RWPE1 (cell line): ENCODE results near the gene AMBRA1.
"Not testable (repeated sequence)": the region's sequence is repeated elsewhere in the genome, so short reads cannot be mapped to it uniquely, and the experiment has no call there.

Experiments used
- CTCF ChIA-PET: fragments of 350-600 bp; sonication (Branson Sonifier 250); formaldehyde crosslinking; extraction: SDS; loops from one replicate; lab custom pipeline; 2021; lab: Yijun Ruan, JAX
- POLR2A ChIA-PET: fragments of 400-600 bp; formaldehyde crosslinking; extraction: SDS; loops from one replicate; lab custom pipeline; 2020; ENCODE audit warnings: antibody characterized with exemption; ENCODE audit not compliant: low non-redundant PET; lab: Yijun Ruan, JAX
- DNase-seq: peaks from one replicate; pipeline ENCODE4 v3.0.0; 2012; ENCODE audit warnings: low spot score
- H3K27ac ChIP-seq: fragments of 450-650 bp; 2 replicates; pipeline ENCODE4 v1.5.1; 2017
- TF ChIP-seq, protein P1 (sequence below): fragments of 450-650 bp; conservative IDR thresholded peaks from 2 replicates; pipeline ENCODE4 v1.5.1; 2017; ENCODE audit warnings: low read depth, mild to moderate bottlenecking

AMBRA1 gene

DNA sequence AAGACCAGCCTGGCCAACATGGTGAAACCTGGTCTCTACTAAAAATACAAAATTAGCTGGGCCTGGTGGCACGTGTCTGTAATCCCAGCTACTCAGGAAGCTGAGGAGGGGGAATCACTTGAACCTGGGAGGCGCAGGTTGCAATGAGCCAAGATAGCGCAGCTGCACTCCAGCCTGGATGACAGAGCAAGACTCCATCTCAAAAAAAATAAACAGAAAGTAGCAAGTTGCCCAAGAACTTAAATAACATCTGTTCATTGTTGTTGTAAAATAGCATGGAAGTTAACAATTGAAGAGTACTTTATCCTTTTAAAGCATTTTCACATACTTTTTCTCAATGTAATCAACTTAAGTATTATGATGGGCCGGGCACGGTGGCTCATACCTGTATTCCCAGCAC, 5.7 kb downstream of the AMBRA1 start:
- TF ChIP-seq, protein P1, sequence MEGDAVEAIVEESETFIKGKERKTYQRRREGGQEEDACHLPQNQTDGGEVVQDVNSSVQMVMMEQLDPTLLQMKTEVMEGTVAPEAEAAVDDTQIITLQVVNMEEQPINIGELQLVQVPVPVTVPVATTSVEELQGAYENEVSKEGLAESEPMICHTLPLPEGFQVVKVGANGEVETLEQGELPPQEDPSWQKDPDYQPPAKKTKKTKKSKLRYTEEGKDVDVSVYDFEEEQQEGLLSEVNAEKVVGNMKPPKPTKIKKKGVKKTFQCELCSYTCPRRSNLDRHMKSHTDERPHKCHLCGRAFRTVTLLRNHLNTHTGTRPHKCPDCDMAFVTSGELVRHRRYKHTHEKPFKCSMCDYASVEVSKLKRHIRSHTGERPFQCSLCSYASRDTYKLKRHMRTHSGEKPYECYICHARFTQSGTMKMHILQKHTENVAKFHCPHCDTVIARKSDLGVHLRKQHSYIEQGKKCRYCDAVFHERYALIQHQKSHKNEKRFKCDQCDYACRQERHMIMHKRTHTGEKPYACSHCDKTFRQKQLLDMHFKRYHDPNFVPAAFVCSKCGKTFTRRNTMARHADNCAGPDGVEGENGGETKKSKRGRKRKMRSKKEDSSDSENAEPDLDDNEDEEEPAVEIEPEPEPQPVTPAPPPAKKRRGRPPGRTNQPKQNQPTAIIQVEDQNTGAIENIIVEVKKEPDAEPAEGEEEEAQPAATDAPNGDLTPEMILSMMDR: no peak
- DNase-seq: no peak
- H3K27ac ChIP-seq: no peak overlapping the region
- ChIA-PET POLR2A (no interaction called here), CTCF (interaction anchor here (0.6 to 0.7 kb wide), 2 partner anchors 22 to 96 kb away, joined by 3 read pairs; no protein-coding TSS in a partner anchor)

DNA sequence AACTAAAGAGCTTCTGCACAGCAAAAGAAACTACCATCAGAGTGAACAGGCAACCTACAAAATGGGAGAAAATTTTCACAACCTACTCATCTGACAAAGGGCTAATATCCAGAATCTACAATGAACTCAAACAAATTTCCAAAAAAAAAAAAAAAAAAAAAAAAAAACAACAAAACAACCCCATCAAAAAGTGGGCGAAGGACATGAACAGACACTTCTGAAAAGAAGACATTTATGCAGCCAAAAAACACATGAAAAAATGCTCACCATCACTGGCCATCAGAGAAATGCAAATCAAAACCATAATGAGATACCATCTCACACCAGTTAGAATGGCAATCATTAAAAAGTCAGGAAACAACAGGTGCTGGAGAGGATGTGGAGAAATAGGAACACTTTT, 10.3 kb downstream of the AMBRA1 start:
- CTCF ChIA-PET: interaction anchor here (1.0 kb wide), 1 partner anchor 34 kb away, joined by 3 read pairs; the partner anchor contains the start of gene ATG13
- H3K27ac ChIP-seq, POLR2A ChIA-PET, DNase-seq: not testable (repeated sequence)

DNA sequence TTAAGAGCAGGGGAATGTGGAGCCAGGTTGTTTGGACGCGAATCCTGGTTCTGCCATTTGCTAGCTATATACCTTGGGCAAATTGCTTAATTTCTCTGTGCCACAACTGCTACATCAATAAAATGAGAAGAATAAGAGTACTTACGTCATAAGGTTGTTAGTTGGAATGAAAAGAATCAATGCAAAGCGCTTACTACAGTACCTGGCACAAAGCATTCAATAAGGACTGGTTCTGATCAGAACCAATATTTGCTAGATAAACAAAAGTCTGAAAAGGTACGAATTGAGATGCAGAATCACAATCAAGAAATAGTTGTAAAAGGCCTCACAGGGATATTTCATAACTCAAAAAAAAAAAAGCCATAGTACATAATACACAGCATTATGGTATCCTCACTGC, 11.2 kb downstream of the AMBRA1 start:
- CTCF ChIA-PET: interaction anchor here (1.0 kb wide), 1 partner anchor 35 kb away, joined by 3 read pairs; the partner anchor contains the start of gene ATG13
- POLR2A ChIA-PET: no interaction called here
- TF ChIP-seq, protein P1: no peak
- DNase-seq: no peak
- H3K27ac ChIP-seq: no peak overlapping the region

DNA sequence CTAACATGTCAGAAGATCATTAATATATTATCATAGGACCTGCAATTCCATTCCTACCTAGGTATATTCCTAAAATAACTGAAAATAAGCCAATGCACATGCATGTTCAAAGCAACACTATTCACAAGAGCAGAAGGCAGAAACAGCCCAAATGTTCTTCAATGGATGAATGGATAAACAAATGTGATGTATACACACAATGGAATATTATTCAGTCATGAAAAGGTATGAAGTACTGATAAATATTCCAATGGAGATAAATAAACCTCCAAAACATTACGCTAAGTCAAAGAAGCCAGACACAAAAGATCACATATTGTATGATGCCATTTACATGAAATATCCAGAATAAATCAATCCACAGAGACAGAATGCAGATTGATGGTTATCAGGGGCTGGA, 16.8 kb downstream of the AMBRA1 start:
- DNase-seq: no peak
- TF ChIP-seq, protein P1: no peak
- CTCF ChIA-PET: no interaction called here
- H3K27ac ChIP-seq: no peak overlapping the region
- POLR2A ChIA-PET: no interaction called here

DNA sequence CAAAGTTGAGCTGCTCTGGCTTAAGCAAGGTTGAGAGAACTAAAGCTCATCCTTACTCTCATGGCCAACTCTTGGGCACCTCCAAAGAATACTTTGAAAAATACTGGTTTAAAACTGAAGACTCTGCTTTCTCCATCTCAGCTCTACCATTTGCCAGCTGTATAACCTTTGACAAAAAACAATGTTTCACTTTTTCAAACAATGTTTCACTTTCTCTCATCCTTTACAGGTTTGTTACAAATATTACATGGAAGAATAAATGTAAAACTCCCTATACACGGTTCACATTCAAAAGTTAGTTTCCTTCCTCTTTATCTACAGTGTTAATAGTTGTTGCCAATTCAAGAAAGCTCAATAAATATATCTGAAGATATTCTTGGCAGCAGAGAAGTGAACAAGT, 19.2 kb downstream of the AMBRA1 start:
- POLR2A ChIA-PET: no interaction called here
- no peak for DNase-seq
- CTCF ChIA-PET: interaction anchor here (0.6 kb wide), 1 partner anchor 355 kb away, joined by 3 read pairs; no protein-coding TSS in a partner anchor
- no peak overlapping the region for H3K27ac ChIP-seq
- TF ChIP-seq, protein P1: no peak

DNA sequence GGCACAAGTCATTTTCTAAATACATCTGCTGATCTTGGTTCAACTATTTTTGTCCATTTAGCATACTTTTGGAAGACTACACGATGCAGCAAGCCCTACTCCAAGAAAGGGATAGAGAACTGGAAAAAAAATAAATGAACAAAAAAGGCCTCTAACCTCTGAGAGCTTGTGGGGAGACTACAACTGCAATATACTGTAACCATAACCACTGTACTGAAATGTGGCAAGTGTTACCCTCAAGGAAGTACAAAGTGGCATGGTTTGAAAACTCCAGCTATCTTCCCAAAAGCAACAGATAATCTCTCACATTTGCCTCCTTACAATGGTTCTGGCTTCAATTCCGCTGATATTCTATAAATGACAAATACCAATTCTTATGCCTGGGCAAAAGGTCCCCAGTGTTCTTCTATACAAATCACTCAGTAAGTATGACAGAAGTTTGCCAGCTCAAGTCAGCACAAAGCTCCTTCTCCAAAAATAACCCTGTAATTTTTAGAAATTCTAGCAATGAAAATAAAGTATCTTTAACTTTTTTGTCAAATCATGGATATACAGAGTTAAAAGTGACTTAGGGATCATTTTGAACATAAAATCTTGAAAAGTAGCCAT, 22.9 kb downstream of the AMBRA1 start:
- ChIA-PET POLR2A (no interaction called here), CTCF (interaction anchor here (0.6 to 1.2 kb wide), 3 partner anchors 12 to 349 kb away, joined by 3 to 6 read pairs (median 5); no protein-coding TSS in a partner anchor)
- TF ChIP-seq, protein P1: no peak
- H3K27ac ChIP-seq: no peak overlapping the region
- no peak for DNase-seq

DNA sequence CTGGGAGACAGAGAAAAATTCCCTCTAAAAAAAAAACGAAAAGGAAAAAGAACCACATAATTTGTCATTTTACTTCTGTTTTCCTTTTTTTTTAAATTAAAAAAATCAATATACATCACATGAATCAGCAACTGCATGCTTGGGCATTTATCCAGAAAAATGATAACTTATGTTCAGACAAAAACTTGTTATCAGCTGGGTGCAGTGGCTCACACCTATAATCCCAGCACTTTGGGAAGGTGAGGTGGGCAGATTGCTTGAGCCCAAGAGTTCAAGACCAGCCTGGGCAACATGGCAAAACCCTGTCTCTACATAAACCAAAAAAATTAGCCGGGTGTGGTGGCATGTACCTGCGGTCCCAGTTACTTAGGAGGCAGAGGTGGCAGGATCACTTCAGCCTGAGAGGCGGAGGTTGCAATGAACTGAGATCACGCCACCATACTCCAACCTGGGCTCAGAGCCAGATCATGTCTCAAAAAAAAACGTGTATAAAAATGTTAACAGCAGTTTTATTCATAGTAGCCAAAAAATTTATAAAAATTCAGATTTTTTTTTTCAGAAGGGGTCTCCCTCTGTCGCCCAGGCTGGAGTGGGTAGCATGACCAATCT, 28.5 kb downstream of the AMBRA1 start:
- no peak for DNase-seq
- POLR2A ChIA-PET: no interaction called here
- CTCF ChIA-PET: interaction anchor here (0.7 to 0.9 kb wide), 3 partner anchors 10 to 23 kb away, joined by 3 to 4 read pairs (median 3); no protein-coding TSS in a partner anchor
- H3K27ac ChIP-seq: peak overlapping the region; percentile 14
- TF ChIP-seq, protein P1: no peak
